GM12892 (cell line): ENCODE data around the gene CACFD1.

Source experiments
- POLR2A ChIP-seq: IDR thresholded peaks from 2 replicates; pipeline ENCODE4 v1.6.1; 2011; ENCODE audit warnings: low read depth, low read length, control low read depth
- TAF1 ChIP-seq: IDR thresholded peaks from 2 replicates; pipeline ENCODE4 v1.6.1; 2011; ENCODE audit warnings: low read depth, mild to moderate bottlenecking, control low read depth, low read length, borderline replicate concordance

DNA sequence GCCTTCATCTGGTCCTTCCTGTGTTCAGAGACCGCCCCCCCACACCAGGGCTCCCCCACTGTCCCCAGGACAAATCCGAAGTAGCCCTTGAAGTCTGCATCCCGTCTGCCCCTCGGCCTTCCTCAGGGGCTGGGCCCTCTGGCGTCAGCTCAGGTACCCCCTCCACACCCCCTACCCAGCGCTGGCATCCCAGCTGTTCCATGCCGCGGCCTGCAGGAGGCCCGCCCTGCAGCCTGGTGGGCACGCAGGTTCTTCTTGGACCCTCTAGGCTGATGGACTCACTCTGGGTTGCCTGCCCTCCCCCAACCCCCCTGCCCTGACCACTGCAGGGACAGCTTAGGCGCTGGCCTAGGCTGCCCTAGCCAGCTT is 12.5 kb downstream of the CACFD1 start:
- TF ChIP-seq POLR2A (no peak), TAF1 (no peak)
